Measurements from ENCODE around the gene IFI27.

- TF ChIP-seq POLR2AphosphoS5 (IDR thresholded peaks at IDR 0.05; ENCODE audit: low read depth, low read length) (no peak), SIN3A (IDR thresholded peaks at IDR 0.05; ENCODE audit: borderline replicate concordance, insufficient read depth, low read depth, low read length) (no peak), TCF7L2 (IDR thresholded peaks at IDR 0.05; ENCODE audit: low read depth, low read length) (no peak)
- TF ChIP-seq, protein P1, sequence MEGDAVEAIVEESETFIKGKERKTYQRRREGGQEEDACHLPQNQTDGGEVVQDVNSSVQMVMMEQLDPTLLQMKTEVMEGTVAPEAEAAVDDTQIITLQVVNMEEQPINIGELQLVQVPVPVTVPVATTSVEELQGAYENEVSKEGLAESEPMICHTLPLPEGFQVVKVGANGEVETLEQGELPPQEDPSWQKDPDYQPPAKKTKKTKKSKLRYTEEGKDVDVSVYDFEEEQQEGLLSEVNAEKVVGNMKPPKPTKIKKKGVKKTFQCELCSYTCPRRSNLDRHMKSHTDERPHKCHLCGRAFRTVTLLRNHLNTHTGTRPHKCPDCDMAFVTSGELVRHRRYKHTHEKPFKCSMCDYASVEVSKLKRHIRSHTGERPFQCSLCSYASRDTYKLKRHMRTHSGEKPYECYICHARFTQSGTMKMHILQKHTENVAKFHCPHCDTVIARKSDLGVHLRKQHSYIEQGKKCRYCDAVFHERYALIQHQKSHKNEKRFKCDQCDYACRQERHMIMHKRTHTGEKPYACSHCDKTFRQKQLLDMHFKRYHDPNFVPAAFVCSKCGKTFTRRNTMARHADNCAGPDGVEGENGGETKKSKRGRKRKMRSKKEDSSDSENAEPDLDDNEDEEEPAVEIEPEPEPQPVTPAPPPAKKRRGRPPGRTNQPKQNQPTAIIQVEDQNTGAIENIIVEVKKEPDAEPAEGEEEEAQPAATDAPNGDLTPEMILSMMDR (IDR thresholded peaks at IDR 0.05), result no peak
- TF ChIP-seq, protein P2, sequence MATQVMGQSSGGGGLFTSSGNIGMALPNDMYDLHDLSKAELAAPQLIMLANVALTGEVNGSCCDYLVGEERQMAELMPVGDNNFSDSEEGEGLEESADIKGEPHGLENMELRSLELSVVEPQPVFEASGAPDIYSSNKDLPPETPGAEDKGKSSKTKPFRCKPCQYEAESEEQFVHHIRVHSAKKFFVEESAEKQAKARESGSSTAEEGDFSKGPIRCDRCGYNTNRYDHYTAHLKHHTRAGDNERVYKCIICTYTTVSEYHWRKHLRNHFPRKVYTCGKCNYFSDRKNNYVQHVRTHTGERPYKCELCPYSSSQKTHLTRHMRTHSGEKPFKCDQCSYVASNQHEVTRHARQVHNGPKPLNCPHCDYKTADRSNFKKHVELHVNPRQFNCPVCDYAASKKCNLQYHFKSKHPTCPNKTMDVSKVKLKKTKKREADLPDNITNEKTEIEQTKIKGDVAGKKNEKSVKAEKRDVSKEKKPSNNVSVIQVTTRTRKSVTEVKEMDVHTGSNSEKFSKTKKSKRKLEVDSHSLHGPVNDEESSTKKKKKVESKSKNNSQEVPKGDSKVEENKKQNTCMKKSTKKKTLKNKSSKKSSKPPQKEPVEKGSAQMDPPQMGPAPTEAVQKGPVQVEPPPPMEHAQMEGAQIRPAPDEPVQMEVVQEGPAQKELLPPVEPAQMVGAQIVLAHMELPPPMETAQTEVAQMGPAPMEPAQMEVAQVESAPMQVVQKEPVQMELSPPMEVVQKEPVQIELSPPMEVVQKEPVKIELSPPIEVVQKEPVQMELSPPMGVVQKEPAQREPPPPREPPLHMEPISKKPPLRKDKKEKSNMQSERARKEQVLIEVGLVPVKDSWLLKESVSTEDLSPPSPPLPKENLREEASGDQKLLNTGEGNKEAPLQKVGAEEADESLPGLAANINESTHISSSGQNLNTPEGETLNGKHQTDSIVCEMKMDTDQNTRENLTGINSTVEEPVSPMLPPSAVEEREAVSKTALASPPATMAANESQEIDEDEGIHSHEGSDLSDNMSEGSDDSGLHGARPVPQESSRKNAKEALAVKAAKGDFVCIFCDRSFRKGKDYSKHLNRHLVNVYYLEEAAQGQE (IDR thresholded peaks at IDR 0.05; ENCODE audit: insufficient read depth in 1 of 2, low read depth in 2 of 2, low read length in 1 of 2), result no peak
Observed at GRCh38 chr14:94113908-94114588, 3.5 kb downstream of the IFI27 start.

Measured in Panc1 (cell line).